ENCODE measurements around the gene CYP2S1.

GRCh38 chr19:41206926-41207750 lies 14.1 kb downstream of the CYP2S1 start:
- peak in 1 of 3 donors; percentile 10 for TF ChIP-seq POLR2AphosphoS5 (IDR thresholded peaks at IDR 0.05)
- TF ChIP-seq CTCF (IDR thresholded peaks at IDR 0.05): no peak
- TF ChIP-seq POLR2A (IDR thresholded peaks at IDR 0.05): no peak
